ENCODE results near the gene MTAP. TPM values are rescaled to one million over a fixed set of nuclear protein-coding genes. Genes with fewer than 3 reads are reported as not detected.

Gene MTAP
- total RNA-seq = 11.1 and 13.3 TPM in 2 replicates

- peak; percentile 95 to 97 for DNase-seq (ENCODE audit: low read depth in 2 of 2)
These were observed at the start of gene MTAP for GRCh38 chr9:21802418-21803000. TSS of gene MTAP (plus strand) at chr9:21802636. CDS start at chr9:21802749, 113 bp downstream.

GRCh38 chr9:21753523-21753922 lies 48.9 kb upstream of the MTAP start:
- DNase-seq (ENCODE audit: low read depth in 2 of 2) = no peak

GRCh38 chr9:21754741-21755140 lies 47.7 kb upstream of the MTAP start:
- DNase-seq (ENCODE audit: low read depth in 2 of 2) = peak; percentile 39 to 67

DNA sequence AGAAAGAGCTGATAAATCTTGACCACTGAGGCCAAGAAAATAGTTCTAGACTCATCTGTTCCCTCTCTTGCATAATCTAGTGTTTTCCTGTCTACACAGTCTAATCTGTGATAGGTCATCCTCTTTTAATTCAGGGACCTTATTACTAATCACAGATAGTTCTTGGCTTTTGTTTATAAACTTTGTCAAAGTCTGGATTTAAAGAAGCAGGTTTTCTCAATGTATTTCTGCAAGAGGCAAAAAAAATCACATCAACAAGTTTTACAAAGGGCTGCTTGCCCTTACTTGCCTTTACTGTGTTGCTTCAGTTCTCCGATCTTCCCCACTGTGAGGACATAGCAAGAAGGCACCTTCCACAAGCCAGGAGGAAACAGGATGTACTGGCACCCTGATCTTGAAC lies 43.9 kb upstream of the MTAP start:
- no peak for DNase-seq (ENCODE audit: low read depth in 2 of 2)

DNA sequence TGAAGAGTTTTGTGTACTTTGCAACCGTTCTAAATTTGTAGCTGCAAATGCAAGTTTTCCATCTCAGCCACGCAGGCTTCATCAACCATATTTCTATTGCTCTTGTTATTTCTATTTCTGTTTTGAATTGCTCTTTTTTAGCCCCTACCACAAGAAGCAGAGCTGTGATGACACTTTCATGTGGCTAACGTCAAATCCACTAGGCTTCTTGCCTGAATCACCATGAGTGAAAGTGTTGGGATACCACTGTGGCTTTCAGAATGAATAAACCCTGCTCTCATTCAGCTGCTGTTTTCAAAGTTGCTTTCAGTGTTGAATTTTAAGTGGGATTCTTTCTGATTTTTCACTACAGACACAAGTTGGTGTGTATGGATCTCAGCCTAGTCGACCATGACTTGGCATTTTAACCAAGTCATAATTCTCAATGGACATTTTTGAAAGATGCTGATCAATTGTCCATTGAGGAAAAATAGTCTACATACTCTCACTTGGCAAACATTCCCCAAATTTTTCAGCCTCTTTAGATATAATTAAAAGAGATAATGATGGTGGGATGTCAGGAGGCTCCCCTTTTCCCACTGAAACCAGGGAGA lies 41.0 kb upstream of the MTAP start:
- no peak for DNase-seq (ENCODE audit: low read depth in 2 of 2)

GRCh38 chr9:21762064-21762463 lies 40.4 kb upstream of the MTAP start:
- no peak for DNase-seq (ENCODE audit: low read depth in 2 of 2)

DNA sequence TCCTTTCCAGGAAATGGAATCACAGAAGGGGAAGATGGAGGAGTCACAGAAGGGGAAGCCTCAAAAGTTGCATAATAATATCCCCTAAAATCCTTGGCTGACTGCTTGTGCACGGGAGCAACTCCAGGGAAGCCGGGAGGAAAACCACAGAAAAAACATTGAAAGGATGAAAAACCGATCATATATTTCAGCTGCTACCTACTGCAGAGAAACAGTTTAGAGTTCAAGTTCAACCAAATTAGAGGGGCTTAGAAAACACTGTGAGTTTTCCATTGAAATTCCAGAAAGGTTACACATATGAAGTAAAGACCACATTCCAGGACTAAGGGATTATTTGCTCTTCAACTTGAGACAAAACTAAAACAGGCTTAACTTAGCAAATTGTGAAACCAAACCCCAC lies 37.6 kb upstream of the MTAP start:
- no peak for DNase-seq (ENCODE audit: low read depth in 2 of 2)

DNA sequence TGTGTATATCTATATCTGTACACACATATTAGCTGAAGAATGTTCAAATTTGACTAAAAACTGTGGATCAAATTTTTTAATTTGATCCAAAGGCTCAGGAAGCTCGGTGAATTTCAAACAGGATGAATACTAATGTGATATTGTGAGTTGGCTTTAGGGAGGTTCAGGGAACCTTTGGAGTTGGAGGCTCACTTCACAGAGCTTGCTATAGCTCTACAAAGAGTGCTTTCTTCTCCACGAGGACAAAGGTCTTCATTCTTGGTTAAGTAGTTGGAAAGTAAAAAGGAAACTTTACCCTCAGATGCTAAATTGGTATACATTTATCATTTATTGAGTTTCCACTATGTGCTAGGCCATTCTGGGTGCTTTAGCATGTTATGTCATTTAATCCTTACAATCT lies 36.3 kb upstream of the MTAP start:
- no peak for DNase-seq (ENCODE audit: low read depth in 2 of 2)

GRCh38 chr9:21770871-21771560 lies 31.4 kb upstream of the MTAP start:
- peak; percentile 5 to 89 for DNase-seq (ENCODE audit: low read depth in 2 of 2)

GRCh38 chr9:21777701-21778100 lies 24.7 kb upstream of the MTAP start:
- no peak for DNase-seq (ENCODE audit: low read depth in 2 of 2)

DNA sequence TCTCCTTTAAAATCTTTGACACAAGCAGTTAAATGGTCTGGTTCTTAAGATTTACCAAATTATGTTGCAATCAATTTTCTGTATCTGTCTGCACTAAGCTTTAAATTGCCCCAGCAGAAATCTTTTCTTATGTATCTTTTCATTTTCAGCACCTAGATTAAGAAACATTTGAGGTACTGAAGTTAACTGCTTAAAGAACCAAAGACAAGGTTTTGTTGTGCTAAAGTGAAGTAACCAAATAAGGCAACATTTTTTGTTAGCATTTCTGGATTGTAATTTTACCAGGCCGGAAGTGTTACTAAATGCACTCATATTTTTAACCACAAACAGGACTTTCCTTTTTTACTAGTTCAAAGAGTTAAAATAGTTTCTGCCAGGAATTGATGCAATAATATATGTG lies 24.1 kb upstream of the MTAP start:
- no peak for DNase-seq (ENCODE audit: low read depth in 2 of 2)

DNA sequence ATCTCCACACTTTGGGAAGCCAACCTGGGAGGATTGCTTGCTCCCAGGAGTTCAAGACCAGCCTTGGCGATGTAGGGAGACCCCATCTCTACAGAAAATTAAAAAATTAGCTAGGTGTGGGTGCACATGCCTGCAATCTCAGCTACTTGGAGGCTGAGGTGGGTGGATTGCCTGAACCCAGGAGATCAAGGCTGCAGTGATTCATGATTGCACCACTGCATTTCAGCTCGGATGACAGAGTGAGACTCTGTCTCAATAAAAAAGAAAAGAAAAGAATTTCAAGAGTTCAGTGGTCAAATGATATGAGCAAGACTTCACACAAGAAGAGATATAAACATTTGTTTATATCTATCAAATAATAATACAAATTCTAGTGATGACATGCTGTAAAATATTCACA lies 23.0 kb upstream of the MTAP start:
- no peak for DNase-seq (ENCODE audit: low read depth in 2 of 2)

DNA sequence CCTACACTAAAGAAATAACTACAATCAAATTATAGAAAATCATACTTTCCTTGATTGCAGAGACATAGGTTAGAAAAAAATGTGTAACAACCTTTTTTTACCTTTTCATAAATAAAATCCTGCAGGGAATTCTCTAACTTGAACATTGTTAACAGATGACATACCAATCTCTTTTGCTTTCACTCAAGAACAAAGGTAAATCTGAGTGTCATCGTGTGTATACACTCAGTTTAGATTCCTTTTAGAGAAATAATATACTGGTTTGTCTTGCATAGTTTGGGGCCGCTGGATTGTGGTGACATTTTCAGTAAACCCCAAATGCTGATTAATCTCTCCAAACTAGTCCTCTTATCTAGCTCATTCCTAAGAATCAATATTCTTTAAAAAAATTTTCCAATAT lies 20.8 kb upstream of the MTAP start:
- no peak for DNase-seq (ENCODE audit: low read depth in 2 of 2)

DNA sequence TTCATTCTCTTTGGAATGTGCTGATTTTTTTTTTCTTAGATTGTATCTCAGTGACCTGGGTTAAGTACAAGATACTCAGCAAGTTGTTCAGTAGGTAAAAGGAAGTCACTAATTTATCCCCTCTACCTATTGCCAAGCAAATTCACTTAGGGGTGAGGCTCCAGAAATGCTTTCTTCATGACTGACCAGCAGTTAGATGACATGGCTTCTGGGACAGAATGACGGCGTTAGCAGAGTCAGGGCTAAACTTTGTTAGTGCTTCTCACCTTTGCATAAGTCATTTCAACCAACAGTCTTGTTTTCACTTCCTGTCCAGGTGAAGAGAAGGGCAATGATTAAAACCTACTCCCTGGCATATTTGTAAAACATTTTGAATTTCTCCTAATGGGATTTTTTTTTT lies 20.2 kb upstream of the MTAP start:
- no peak for DNase-seq (ENCODE audit: low read depth in 2 of 2)

DNA sequence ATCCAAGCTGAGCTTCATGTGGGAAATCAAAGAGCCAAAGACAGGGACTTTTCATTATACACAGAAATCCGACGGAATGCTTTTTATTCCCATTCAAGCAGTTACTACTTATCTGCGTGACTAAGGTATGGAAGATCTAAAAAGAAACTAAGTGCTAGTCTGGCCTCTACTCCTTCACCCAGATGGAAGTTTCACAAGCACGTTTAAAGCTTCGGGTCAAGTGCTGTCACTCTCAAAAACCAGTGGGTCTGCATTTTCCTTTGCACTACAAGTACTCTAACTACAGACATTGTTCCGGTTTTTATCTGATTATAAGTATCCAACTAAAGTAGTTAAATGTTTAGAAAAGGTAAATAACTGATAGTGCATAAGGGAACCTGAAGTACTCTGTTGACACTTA lies 13.7 kb upstream of the MTAP start:
- no peak for DNase-seq (ENCODE audit: low read depth in 2 of 2)

DNA sequence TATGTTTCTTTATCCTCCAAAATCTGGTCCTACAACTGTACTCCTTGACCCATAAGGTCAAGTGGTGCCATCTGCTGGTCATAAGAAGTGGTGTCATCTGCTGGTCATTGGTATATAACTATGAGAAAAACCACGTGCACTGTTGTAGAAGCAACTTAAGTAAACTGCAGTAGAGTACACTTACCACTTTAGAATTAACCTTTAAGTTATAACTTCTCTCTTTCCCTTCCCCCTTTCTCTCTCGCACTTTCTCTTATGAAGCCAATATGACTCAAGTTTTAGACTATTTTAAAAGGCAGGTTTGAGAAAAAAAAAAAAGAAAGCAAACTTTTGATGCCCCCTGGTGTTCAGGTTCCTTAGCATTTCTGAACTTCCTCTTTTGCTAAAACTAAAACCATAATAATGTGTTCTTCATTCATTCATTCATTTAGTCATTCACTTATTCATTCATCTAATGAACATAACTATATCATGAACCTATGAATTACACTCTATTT lies 12.8 kb upstream of the MTAP start:
- peak; percentile 92 to 93 for DNase-seq (ENCODE audit: low read depth in 2 of 2)

DNA sequence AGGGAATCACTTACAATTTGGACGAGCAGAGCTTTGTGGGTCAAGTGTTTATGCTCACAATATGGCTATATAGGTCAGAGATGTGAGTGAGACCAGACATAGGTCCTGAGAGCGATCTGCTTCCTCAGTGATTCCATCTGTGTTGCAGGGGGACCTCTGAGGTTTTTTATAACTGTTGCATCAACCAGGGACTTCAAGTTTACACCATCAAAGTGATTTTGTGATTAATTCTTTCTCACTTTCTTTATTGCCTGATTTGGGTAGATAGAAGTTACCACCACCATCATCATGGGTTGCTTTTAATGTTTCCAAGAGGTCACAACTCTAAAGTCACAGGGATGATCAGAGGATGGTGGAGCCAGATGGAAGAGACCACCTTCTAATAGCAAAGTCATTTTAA lies 7.0 kb upstream of the MTAP start:
- no peak for DNase-seq (ENCODE audit: low read depth in 2 of 2)

DNA sequence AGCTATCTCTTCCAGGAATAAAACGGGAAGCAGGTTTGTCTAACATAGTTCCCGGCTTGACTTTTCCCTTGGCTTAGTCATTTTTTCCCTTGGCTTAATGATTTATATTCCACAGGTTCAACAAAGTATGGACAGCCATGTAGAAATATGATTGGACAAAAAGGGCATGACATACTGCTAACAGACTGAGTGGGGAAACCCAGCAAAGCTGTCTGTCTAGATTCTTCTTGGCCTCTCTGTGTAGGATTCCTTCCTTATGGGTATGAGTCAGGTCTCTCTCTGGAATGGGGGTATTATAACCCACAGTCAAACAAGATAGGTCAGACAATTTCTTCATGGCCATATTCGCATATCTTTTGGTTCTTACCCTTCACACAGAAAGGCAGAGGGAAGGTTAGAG lies 5.7 kb upstream of the MTAP start:
- DNase-seq (ENCODE audit: low read depth in 2 of 2) = peak; percentile 11 to 20

GRCh38 chr9:21800931-21801682 lies 1.3 kb upstream of the MTAP start:
- DNase-seq (ENCODE audit: low read depth in 2 of 2) = no peak

DNA sequence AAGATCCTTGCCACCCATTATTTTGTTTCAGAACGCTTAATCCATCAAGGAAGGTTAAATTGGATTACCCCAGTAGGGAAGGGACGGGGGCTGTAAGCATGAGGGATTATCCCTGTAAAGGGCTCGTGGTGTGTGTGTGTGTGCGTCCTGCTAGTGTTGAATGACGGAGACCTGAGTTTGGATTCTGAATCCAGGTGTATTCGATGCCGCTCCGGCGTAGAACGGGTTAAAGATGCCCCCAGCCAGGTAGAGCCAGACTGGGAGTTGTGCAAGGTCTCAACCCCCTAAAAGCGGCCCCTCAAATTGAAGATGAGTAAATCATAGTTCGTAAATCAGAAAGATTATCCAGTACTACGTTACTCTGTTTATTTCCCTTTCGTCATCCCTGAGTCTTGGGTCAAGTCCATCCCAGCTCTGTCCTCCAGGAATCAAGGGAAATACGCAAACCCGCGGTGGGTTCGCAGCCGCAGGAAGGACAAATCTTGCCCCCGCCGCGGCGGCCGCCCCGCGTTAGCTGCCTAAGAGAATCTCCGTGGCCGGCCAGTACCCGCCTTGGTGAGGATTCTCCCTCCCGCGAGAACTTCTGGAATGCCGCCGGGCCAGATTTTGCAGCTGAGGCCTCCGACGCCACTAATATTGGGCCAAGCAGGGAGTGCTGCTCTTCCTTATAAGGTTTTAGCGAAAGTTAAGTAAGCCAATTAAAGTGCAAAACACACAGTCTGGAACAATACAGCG lies 586 bp upstream of the MTAP start:
- DNase-seq (ENCODE audit: low read depth in 2 of 2) = peak; percentile 74 to 80

- no peak for DNase-seq (ENCODE audit: low read depth in 2 of 2)
These were observed 1.2 kb downstream of the MTAP start for GRCh38 chr9:21803649-21804048.

DNA sequence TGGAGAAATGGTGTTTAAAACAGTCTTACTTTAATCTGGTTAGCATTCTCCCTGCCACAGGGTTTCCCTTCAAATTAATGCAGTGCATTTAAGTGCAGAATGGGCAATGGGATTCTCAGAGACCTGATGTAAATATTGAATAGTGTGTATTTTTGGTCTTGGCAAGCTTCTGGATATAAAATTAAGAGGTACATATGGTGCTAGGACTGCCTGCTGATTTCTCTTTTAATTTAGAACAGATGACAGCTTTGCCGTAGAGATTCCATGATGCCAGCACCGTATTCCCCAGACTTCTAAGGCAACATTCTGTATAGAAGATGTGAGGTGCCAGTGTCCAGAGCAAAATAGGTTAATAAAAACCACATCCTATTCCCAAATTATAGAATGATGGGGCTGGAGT lies 1.9 kb downstream of the MTAP start:
- no peak for DNase-seq (ENCODE audit: low read depth in 2 of 2)

Data from lung microvascular endothelial cell (primary cell).